Activated CD4-positive, alpha-beta memory T cell treated with anti-CD3 and anti-CD28 coated beads, Interleukin-2, amount 10 ng/mL, durations not matched to agents 7 days and 5 days (primary cell): ENCODE measurements around the gene B9D2. TPM values are rescaled to one million over a fixed set of nuclear protein-coding genes. Genes with fewer than 3 reads are reported as not detected.
"Not testable (repeated sequence)": the region's sequence is repeated elsewhere in the genome, so short reads cannot be mapped to it uniquely, and the experiment has no call there.

Source experiments
- CTCF ChIA-PET: fragments of 350-600 bp; sonication (Branson Sonifier 250); formaldehyde crosslinking; loops from one replicate; lab custom pipeline; 2021; ENCODE audit warnings: antibody characterized with exemption, inconsistent platforms; lab: Charles Lee
- POLR2A ChIA-PET: fragments of 350-600 bp; sonication (Branson Sonifier 250); formaldehyde crosslinking; loops from one replicate; lab custom pipeline; 2021; ENCODE audit warnings: antibody characterized with exemption; lab: Charles Lee
- DNase-seq: peaks from one replicate; pipeline ENCODE4 v3.0.0-alpha.2; 2020
- H3K27ac Mint-ChIP-seq: one replicate; pipeline ENCODE4 v1.8.0; 2021; ENCODE audit warnings: mild to moderate bottlenecking, mixed read lengths
- H3K27me3 Mint-ChIP-seq: one replicate; pipeline ENCODE4 v1.8.0; 2021; ENCODE audit warnings: mixed read lengths
- H3K36me3 Mint-ChIP-seq: one replicate; pipeline ENCODE4 v1.8.0; 2021; ENCODE audit warnings: low read depth, mixed read lengths
- H3K4me1 Mint-ChIP-seq: one replicate; pipeline ENCODE4 v1.8.0; 2021; ENCODE audit warnings: mixed read lengths
- H3K4me3 Mint-ChIP-seq: one replicate; pipeline ENCODE4 v1.8.0; 2021; ENCODE audit warnings: mild to moderate bottlenecking, mixed read lengths
- H3K9me3 Mint-ChIP-seq: one replicate; pipeline ENCODE4 v1.8.0; 2021; ENCODE audit warnings: mixed read lengths
- total RNA-seq, 2 experiments: library from RNA; stranded (reverse); gene quantifications; one replicate each; pipeline ENCODE4 v1.2.3, GENCODE V29; 2021

Gene B9D2
- total RNA-seq, 2 experiments from 2014 or later, result 10.8 to 11.2 TPM

- not testable (repeated sequence) for H3K4me1 Mint-ChIP-seq, H3K36me3 Mint-ChIP-seq, DNase-seq, H3K27me3 Mint-ChIP-seq, H3K4me3 Mint-ChIP-seq, H3K27ac Mint-ChIP-seq, H3K9me3 Mint-ChIP-seq
- ChIA-PET CTCF (interaction anchor here (1.1 kb wide), 2 partner anchors 17 to 18 kb away, joined by 4 to 5 read pairs; partner anchors contain the start of gene B9D2), POLR2A (interaction anchor here (1.4 kb wide), 1 partner anchor 17 kb away, joined by 4 read pairs; no protein-coding TSS in a partner anchor)
Measured at GRCh38 chr19:41381536-41381935, 17.6 kb upstream of the B9D2 start.

- Mint-ChIP-seq H3K4me1 (peaks cover 14% of the 10 kb centered on the region), H3K36me3 (peaks cover 3% of the 10 kb centered on the region), H3K4me3 (no peak overlapping the region), H3K27ac (no peak overlapping the region), H3K9me3 (no peaks in the 10 kb centered on the region), H3K27me3 (no peaks in the 10 kb centered on the region)
- no peak for DNase-seq
- POLR2A ChIA-PET, result interaction anchor here (1.7 kb wide), 1 partner anchor 14 kb away, joined by 4 read pairs; the partner anchor contains the start of gene B9D2
- CTCF ChIA-PET, result no interaction called here
Measured at GRCh38 chr19:41377977-41378709, 14.2 kb upstream of the B9D2 start.

- no peaks in the 10 kb centered on the region for H3K27me3 Mint-ChIP-seq
- H3K4me1 Mint-ChIP-seq, result peaks cover 14% of the 10 kb centered on the region
- peak overlapping the region; percentile 62 for H3K4me3 Mint-ChIP-seq
- ChIA-PET POLR2A (interaction anchor here (1.7 kb wide), 1 partner anchor 13 kb away, joined by 4 read pairs; the partner anchor contains the start of gene B9D2), CTCF (interaction anchor here (0.7 kb wide), 1 partner anchor 17 kb away, joined by 3 read pairs; no protein-coding TSS in a partner anchor)
- DNase-seq, result no peak
- no peaks in the 10 kb centered on the region for H3K36me3 Mint-ChIP-seq
- no peaks in the 10 kb centered on the region for H3K9me3 Mint-ChIP-seq
- no peak overlapping the region for H3K27ac Mint-ChIP-seq
Measured at GRCh38 chr19:41376998-41377365, 13.0 kb upstream of the B9D2 start.

DNA sequence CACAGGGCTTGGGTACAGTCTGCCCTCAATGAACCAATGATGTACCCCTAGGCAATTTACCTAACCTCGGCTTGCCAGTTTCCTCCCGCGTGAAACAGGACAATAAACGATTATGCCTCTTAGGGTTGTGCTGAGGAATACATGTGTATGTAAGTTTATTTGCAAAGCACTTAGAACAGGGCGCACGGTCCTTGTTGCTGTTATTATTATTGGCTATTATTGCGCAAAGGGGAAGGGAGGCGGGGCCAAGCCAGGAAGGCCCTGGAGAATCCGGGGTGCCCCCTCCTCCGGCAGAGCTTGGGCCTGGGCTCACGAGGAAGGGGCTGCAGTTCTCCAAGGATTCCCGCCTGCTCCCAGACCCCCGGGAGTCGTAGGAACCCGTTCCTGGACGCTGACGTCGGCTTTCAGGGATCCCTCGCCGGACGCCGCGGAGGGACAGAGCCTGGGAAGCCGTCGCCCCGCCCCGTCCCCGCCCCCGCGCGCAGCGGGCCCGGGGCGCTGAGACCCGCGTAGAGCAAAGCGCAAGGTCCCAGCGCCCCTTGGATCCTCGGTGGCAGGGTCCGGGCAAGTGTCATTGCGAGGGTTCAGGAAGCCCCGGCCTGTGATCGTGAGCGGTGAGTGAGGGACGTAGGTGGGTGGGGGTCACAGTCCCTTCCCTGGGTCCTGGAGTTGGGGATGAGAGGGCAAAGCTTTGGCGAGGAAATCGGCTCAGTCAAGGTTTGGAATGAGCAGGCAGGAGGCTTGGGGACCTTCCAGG, 12.5 kb upstream of the B9D2 start, which contains the start of gene TMEM91:
TSS of gene TMEM91 (plus strand) at position 293 of the 757 bp plus-strand sequence. CDS start 1,777 bp downstream, outside the sequence.
- DNase-seq, result no peak

DNA sequence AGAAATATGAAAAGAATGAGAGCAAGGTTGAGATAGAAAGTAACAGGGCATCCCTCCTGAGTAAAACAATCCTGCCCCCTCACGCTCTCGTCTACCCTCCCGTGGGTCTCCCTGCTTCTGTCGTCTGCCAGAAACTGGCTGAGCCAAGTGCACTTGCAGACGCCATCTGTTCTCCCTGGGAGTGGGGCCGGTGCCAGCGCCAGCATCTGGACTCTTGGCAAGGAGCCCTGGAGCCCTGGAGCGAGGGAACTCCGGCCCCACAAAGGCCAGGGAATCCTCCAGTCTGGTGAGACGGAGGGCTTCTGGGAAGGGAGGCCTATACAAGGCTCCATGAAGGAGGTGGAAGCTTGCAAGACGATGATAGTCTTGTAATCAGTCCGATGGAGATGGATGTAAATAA, 10.0 kb upstream of the B9D2 start:
- peaks cover 17% of the 10 kb centered on the region for H3K4me1 Mint-ChIP-seq
- ChIA-PET CTCF (no interaction called here), POLR2A (no interaction called here)
- DNase-seq, result no peak
- no peak overlapping the region for H3K4me3 Mint-ChIP-seq
- no peaks in the 10 kb centered on the region for H3K36me3 Mint-ChIP-seq
- no peak overlapping the region for H3K27ac Mint-ChIP-seq
- H3K9me3 Mint-ChIP-seq, result no peaks in the 10 kb centered on the region
- H3K27me3 Mint-ChIP-seq, result no peaks in the 10 kb centered on the region

More for the DNA sequence above, 12.5 kb upstream of the B9D2 start, which contains the start of gene TMEM91:
- Mint-ChIP-seq H3K27me3 (no peaks in the 10 kb centered on the region), H3K4me1 (peaks cover 15% of the 10 kb centered on the region), H3K27ac (no peak within 1 kb of the TSS), H3K9me3 (no peaks in the 10 kb centered on the region), H3K36me3 (no peaks in the 10 kb centered on the region), H3K4me3 (peak within 1 kb of the TSS; percentile 62)
- POLR2A ChIA-PET, result interaction anchor here (1.4 to 1.7 kb wide), 2 partner anchors 13 to 20 kb away, joined by 4 read pairs; partner anchors contain the start of gene B9D2
- CTCF ChIA-PET, result interaction anchor here (0.7 kb wide), 1 partner anchor 18 kb away, joined by 3 read pairs; no protein-coding TSS in a partner anchor

GRCh38 chr19:41372501-41372900, 8.6 kb upstream of the B9D2 start:
- Mint-ChIP-seq H3K27me3 (no peaks in the 10 kb centered on the region), H3K4me3 (no peak overlapping the region), H3K9me3 (no peaks in the 10 kb centered on the region), H3K36me3 (no peaks in the 10 kb centered on the region), H3K4me1 (peaks cover 20% of the 10 kb centered on the region), H3K27ac (no peak overlapping the region)
- CTCF ChIA-PET, result no interaction called here
- POLR2A ChIA-PET, result interaction anchor here (1.3 kb wide), 1 partner anchor 9 kb away, joined by 3 read pairs; the partner anchor contains the start of gene B9D2
- DNase-seq, result no peak

DNA sequence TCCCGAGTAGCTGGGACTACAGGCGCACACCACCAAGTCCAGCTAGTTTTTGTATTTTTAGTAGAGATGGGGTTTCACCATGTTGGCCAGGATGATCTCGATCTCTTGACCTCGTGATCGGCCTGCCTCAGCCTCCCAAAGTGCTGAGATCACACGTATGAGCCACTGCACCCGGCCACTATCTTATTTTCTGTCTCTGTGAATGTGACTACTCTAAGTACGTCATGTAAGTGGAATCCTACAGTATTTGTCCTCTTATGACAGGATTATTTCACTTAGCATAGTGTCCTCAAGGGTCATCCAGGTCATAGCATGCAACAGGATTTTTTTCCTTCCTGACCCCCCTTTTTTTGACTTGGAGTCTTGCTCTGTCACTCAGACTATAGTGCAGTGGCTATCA, 7.6 kb upstream of the B9D2 start:
- Mint-ChIP-seq H3K4me1 (peaks cover 18% of the 10 kb centered on the region), H3K27me3 (no peaks in the 10 kb centered on the region), H3K36me3 (no peaks in the 10 kb centered on the region), H3K9me3 (no peaks in the 10 kb centered on the region), H3K27ac (no peak overlapping the region), H3K4me3 (no peak overlapping the region)
- CTCF ChIA-PET, result interaction anchor here (0.6 to 0.7 kb wide), 2 partner anchors 19 to 38 kb away, joined by 3 to 4 read pairs; no protein-coding TSS in a partner anchor
- DNase-seq, result no peak
- POLR2A ChIA-PET, result interaction anchor here (0.6 kb wide), 1 partner anchor 66 kb away, joined by 3 read pairs; no protein-coding TSS in a partner anchor

DNA sequence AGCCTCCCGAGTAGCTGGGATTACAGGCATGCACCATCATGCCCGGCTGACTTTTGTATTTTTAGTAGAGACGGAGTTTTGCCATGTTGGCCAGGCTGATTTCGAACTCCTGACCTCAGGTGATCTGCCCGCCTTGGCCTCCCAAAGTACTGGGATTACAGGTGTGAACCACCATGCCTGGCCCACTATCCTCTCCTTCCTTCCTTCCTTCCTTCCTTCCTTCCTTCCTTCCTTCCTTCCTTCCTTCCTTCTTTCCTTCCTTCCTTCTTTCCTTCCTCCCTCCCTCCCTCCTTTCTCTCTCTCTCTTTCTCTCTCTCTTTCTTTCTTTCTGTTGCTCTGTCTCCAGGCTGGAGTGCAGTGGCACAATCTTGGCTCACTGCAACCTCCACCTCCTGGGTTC, 7.2 kb upstream of the B9D2 start:
- ChIA-PET POLR2A (interaction anchor here (0.6 kb wide), 1 partner anchor 66 kb away, joined by 3 read pairs; no protein-coding TSS in a partner anchor), CTCF (interaction anchor here (0.6 kb wide), 1 partner anchor 39 kb away, joined by 3 read pairs; no protein-coding TSS in a partner anchor)
- H3K27ac Mint-ChIP-seq, H3K27me3 Mint-ChIP-seq, DNase-seq, H3K36me3 Mint-ChIP-seq, H3K4me3 Mint-ChIP-seq, H3K9me3 Mint-ChIP-seq: not testable (repeated sequence)
- peaks cover 19% of the 10 kb centered on the region for H3K4me1 Mint-ChIP-seq

DNA sequence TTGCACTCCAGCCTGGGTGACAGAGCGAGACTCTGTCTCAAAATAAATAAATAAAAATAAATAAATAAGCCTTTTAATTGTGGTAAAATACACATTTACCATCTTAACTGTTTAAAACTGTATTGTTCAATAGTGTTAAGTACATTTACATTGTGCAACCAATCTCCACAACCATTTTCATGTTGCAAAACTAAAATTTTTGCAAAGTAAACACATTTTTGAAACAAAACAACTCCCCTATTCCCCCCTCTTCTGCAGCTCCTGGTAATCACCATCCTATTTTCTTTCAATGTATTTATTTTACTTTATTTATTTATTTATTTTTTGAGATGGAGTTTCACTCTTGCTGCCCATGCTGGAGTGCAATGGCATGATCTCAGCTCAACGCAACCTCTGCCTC, 5.8 kb upstream of the B9D2 start:
- no peak for DNase-seq
- Mint-ChIP-seq H3K4me1 (peaks cover 21% of the 10 kb centered on the region), H3K9me3 (no peaks in the 10 kb centered on the region), H3K36me3 (peaks cover 3% of the 10 kb centered on the region), H3K4me3 (no peak overlapping the region), H3K27ac (no peak overlapping the region), H3K27me3 (no peaks in the 10 kb centered on the region)
- CTCF ChIA-PET, result interaction anchor here (0.9 kb wide), 1 partner anchor 16 kb away, joined by 3 read pairs; the partner anchor contains the start of gene TGFB1
- POLR2A ChIA-PET, result no interaction called here

DNA sequence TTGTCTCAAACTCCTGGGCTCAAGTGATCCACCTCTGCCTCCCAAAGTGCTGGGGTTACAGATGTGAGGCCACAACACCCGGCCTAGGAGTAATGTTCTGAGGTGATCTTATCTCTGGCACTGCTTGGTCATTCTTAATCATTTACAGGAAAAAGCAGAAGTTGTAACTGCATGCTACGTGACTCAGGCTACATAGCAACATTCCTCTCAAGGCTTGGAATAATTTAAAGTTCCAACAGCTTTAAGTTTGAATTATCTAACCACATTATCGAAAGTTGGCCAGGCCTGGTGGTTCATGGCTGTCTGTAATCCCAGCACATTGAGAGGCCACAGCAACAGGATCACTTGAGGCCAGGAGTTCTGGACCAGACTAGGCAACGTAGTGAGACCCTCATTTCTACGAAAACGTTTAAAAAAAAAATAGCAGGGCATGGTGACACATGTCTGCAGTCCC, 3.9 kb upstream of the B9D2 start:
- DNase-seq, result no peak
- Mint-ChIP-seq H3K4me1 (peaks cover 33% of the 10 kb centered on the region), H3K9me3 (no peaks in the 10 kb centered on the region), H3K27me3 (no peaks in the 10 kb centered on the region), H3K27ac (no peak overlapping the region), H3K4me3 (no peak overlapping the region), H3K36me3 (peaks cover 5% of the 10 kb centered on the region)
- POLR2A ChIA-PET, result interaction anchor here (1.5 kb wide), 1 partner anchor 10 kb away, joined by 3 read pairs; no protein-coding TSS in a partner anchor
- CTCF ChIA-PET, result interaction anchor here (7.5 kb wide), 1 partner anchor 14 kb away, joined by 81 read pairs; the partner anchor contains the start of gene TGFB1

DNA sequence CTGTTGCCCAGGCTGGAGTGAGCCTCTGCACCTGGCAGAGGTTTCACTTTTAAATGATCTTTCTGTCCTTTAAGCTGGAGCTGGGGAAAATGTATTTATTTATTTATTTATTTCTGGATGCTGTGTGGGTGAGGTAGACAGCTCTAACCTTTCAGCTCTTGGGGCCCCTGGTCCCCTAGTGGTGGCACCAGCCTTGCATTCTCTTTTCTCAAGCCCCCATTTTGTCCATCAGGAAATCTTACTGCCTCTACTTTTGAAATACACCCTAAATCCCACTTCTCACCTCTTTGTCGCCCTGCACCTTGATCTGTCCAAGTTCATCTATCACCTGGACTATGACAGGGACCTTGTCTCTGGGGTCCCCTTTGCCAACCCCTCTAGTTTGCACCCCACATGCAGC, 2.1 kb upstream of the B9D2 start:
- peak overlapping the region; percentile 12 for H3K27ac Mint-ChIP-seq

More for the DNA sequence above, 2.1 kb upstream of the B9D2 start:
- no peaks in the 10 kb centered on the region for H3K9me3 Mint-ChIP-seq
- no peaks in the 10 kb centered on the region for H3K27me3 Mint-ChIP-seq
- CTCF ChIA-PET, result interaction anchor here (0.7 to 7.5 kb wide), 11 partner anchors 12 to 1061 kb away, joined by 3 to 81 read pairs (median 4); partner anchors contain the start of genes DMAC2, EGLN2, EXOSC5 and TGFB1
- POLR2A ChIA-PET, result interaction anchor here (1.1 to 4.0 kb wide), 4 partner anchors 8 to 74 kb away, joined by 3 to 82 read pairs (median 3); partner anchors contain the start of genes DMAC2 and TGFB1
- H3K4me3 Mint-ChIP-seq, result no peak overlapping the region
- no peak for DNase-seq
- peaks cover 35% of the 10 kb centered on the region for H3K4me1 Mint-ChIP-seq
- peaks cover 5% of the 10 kb centered on the region for H3K36me3 Mint-ChIP-seq
